Muscle of leg (tissue), 11 donors: ENCODE data around the gene AFF1. TPM values are rescaled to one million over a fixed set of nuclear protein-coding genes. Genes with fewer than 3 reads are reported as not detected.

Experiments used
- DNase-seq: peaks from one replicate; pipeline ENCODE4 v3.0.0; 2013
- H3K27ac ChIP-seq: one replicate; pipeline ENCODE4 v1.5.1; 2013; ENCODE audit warnings: mild to moderate bottlenecking, low read length, control low read depth
- H3K27me3 ChIP-seq: one replicate; pipeline ENCODE4 v1.6.1; 2013; ENCODE audit warnings: low read length; ENCODE audit not compliant: control insufficient read depth, insufficient read depth
- H3K36me3 ChIP-seq: one replicate; pipeline ENCODE4 v1.6.1; 2013; ENCODE audit warnings: low read length; ENCODE audit not compliant: control insufficient read depth, insufficient read depth
- H3K4me1 ChIP-seq: one replicate; pipeline ENCODE4 v1.6.1; 2013; ENCODE audit warnings: low read length; ENCODE audit not compliant: control insufficient read depth, insufficient read depth
- H3K4me3 ChIP-seq: one replicate; pipeline ENCODE4 v1.5.1; 2013; ENCODE audit warnings: low read length, control low read depth
- H3K9me3 ChIP-seq: replicated peaks from 2 replicates; pipeline ENCODE4 v1.6.1; 2013; ENCODE audit warnings: low read depth, low read length; ENCODE audit not compliant: control insufficient read depth
- WGBS: methylation state at CpG from one replicate; pipeline ENCODE4 v1.1.5; 2013; ENCODE audit warnings: missing lambda C conversion rate; ENCODE audit not compliant: insufficient coverage; 5-methylcytosine and 5-hydroxymethylcytosine counted together
- polyA plus RNA-seq, 8 donors: library from polyadenylated mRNA; unstranded; fragments of 120-200 nt; gene quantifications; one replicate each; pipeline versions ENCODE4 v1.2.1 to v1.2.3, GENCODE V29; 2013; ENCODE audit warnings: inconsistent platforms in 1 of 8, low replicate concordance in 1 of 8; ENCODE audit not compliant: insufficient read length in 8 of 8, insufficient read depth in 1 of 8
- total RNA-seq: library from RNA; stranded (reverse); fragments of 120-200 nt; gene quantifications from one replicate; pipeline ENCODE4 v1.2.4, GENCODE V29; 2013

The AFF1 gene
- total and polyA plus RNA-seq, 9 donors: 12.2 to 19.6 (median 15.5) TPM

DNA sequence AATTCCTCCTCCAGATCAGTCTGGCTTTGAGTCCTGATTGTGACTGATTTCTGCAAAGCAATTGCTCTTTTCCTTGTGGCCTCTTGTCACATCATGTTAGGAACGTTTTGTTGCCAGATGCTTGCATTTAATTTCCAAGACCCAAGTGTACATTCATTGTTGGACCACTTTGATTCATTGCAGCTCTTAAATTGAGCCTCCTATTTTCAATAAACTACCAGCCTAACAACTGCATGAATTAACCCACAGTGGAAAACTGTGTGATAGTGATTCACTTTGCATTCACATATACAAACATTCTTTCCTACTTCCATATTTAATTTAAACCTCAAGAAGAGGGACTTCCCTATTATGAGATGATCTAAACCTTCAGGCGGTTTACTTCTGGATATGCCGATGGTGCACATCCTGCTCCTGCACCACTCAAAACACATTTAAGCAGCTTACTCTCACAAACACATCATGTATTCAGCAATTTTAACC, 118.4 kb downstream of the AFF1 start:
- 76% methylated on average over 2 of the region's 3 CpGs for WGBS
- no peak for DNase-seq
- no peaks in the 10 kb centered on the region for H3K27me3 ChIP-seq
- H3K36me3 ChIP-seq: peaks cover 4% of the 10 kb centered on the region
- H3K4me1 ChIP-seq: peaks cover 14% of the 10 kb centered on the region
- no peak overlapping the region for H3K4me3 ChIP-seq
- no peaks in the 10 kb centered on the region for H3K9me3 ChIP-seq
- no peak overlapping the region for H3K27ac ChIP-seq

DNA sequence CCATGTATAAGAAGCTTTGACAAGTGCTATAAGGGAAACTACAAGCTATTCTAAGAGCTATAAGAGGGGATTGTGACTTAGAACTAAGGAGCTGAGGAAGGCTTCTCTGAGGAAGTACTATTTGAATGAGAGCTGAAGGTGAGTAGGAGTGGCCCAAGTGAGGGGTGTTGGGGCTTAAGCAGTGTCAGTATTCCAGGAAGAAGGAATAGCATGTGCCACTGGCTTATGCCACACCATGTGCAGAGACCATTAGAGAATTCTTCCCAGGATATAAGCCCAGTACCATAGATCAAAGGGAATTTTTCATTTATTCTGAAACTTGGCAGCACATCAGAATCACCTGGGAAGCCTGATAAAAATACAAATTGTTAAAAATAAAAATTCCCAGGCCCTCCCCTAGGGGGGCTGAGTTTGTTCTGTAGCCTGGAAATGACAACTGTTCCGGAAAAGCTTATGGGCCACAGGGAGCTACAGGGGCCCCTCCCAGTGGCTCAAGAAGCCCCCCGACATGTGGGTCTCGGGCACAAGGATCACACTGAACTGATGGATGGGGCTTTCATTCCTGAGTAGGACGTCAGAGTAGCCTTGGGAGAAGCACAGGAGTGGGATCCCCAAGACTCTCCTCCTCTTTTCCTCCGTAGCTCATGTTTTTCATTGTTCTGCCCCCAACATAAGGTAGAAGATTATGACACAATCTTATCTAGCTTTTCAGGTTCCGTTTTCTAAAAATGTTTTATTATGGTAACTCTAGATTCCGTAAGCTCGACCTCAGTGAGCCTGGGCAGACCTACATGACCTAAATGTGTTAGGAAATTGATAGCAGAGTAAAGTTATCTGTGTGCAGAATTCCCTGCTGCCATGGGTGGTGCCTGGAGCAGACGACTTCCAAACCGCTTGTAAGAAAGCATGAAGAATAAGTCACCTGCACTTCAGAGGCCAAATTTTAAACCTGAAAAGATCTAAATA, 119.3 kb downstream of the AFF1 start:
- no peaks in the 10 kb centered on the region for H3K27me3 ChIP-seq
- DNase-seq: no peak
- peak overlapping the region; percentile 0 for H3K27ac ChIP-seq
- 73% methylated on average over 3 of the region's 10 CpGs for WGBS
- no peaks in the 10 kb centered on the region for H3K9me3 ChIP-seq
- peaks cover 16% of the 10 kb centered on the region for H3K4me1 ChIP-seq
- H3K36me3 ChIP-seq: no peaks in the 10 kb centered on the region
- no peak overlapping the region for H3K4me3 ChIP-seq

DNA sequence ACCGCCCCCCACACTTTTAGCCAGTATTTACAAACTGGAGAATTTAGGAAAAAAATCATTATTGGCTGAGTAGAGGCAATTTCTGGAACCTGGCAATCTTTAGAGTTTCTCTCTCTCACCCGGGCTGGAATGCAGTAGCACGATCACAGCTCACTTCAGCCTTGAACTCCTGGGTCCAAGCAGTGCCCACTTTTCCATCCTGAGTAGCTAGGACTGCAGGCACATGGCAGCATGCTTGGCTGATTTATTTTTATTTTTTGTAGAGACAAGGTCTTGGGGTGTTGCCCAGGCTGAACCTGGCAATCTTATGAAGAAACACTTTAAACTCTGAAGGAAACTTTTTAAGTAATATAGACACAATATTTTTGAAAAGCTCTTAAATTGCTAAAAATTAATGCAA, 120.1 kb downstream of the AFF1 start:
- H3K4me1 ChIP-seq: peaks cover 16% of the 10 kb centered on the region

DNA sequence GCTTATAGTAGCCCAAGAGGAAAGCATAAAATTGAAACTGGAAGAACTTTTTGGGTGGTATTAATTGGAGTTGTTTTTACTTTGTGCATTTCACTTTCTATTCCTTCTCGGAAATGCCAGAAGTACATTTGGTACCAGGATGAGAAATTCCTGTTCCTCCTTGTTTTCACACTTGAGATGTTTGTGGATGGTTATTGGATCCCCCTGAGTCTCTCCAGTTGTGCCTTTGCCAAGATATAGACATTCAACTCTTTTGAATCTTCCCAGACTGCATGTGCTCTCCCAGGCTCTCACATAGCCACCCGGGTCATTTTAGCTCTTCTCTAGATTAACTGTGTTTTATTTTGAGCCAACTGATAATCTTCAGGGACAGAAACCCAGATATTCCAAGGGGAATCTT, 120.5 kb downstream of the AFF1 start:
- no peak overlapping the region for H3K4me3 ChIP-seq

More for the DNA sequence above, 120.1 kb downstream of the AFF1 start:
- H3K27me3 ChIP-seq: no peaks in the 10 kb centered on the region
- no peak for DNase-seq
- no CpG with 5 or more reads among the region's 3 CpGs for WGBS
- H3K27ac ChIP-seq: no peak overlapping the region
- H3K4me3 ChIP-seq: no peak overlapping the region
- H3K36me3 ChIP-seq: no peaks in the 10 kb centered on the region
- H3K9me3 ChIP-seq: no peaks in the 10 kb centered on the region

DNA sequence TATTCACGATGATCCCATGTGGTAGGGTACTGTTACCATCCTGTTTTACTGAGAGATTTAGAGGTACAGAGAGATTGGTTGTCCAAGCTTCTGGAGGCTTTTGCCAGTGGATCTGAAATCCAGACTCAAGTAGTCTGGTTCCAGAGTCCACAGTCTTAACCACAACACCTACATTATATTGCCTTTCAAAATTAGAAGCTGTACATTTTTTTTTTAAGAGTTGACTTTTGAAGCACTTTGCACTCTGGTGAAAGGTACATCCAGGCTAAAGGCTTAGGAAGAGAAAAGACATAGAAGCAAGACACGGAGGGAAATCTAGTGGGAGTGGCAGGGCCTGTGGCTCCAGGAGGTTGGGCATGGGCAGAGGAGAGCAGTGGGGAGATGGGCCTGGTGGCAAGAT, 122.1 kb downstream of the AFF1 start:
- peaks cover 16% of the 10 kb centered on the region for H3K4me1 ChIP-seq
- H3K9me3 ChIP-seq: no peaks in the 10 kb centered on the region
- WGBS: 38% methylated on average over 1 of the region's 2 CpGs
- no peak for DNase-seq
- H3K36me3 ChIP-seq: no peaks in the 10 kb centered on the region
- no peak overlapping the region for H3K4me3 ChIP-seq
- no peak overlapping the region for H3K27ac ChIP-seq
- H3K27me3 ChIP-seq: no peaks in the 10 kb centered on the region

More for the DNA sequence above, 120.5 kb downstream of the AFF1 start:
- Histone ChIP-seq H3K4me1 (peaks cover 16% of the 10 kb centered on the region), H3K9me3 (no peaks in the 10 kb centered on the region), H3K36me3 (no peaks in the 10 kb centered on the region), H3K27me3 (no peaks in the 10 kb centered on the region), H3K27ac (no peak overlapping the region)
- DNase-seq: no peak
- WGBS: no CpG with 5 or more reads among the region's 2 CpGs

DNA sequence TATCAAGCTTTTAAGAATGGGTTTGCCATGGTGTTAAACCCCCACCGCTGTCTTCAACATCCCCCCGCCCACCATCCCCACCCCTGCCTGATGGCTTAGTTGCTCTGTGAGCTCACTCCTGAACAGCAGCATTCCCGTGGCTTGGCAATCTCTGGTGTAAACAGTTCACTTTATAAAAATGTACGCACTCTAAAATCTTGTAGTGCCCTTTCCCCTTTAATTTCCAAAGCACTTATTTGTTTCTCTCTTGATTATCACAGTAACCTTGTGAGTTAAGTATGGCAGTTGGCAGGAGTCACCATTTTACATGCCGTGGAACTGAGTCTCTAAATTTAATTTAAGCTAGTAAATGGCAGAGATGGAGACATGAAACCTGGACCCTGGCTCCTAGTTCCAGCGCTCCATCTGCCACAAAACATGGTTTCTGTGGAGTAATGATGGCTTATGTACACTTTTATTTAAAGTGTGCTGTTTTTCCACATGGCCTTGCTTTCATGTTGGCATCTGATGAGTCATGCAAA, 123.1 kb downstream of the AFF1 start:
- Histone ChIP-seq H3K27me3 (no peaks in the 10 kb centered on the region), H3K4me1 (peaks cover 16% of the 10 kb centered on the region), H3K9me3 (no peaks in the 10 kb centered on the region), H3K4me3 (no peak overlapping the region), H3K27ac (no peak overlapping the region), H3K36me3 (no peaks in the 10 kb centered on the region)
- DNase-seq: no peak
- WGBS: 57% methylated on average over 2 of the region's 6 CpGs

DNA sequence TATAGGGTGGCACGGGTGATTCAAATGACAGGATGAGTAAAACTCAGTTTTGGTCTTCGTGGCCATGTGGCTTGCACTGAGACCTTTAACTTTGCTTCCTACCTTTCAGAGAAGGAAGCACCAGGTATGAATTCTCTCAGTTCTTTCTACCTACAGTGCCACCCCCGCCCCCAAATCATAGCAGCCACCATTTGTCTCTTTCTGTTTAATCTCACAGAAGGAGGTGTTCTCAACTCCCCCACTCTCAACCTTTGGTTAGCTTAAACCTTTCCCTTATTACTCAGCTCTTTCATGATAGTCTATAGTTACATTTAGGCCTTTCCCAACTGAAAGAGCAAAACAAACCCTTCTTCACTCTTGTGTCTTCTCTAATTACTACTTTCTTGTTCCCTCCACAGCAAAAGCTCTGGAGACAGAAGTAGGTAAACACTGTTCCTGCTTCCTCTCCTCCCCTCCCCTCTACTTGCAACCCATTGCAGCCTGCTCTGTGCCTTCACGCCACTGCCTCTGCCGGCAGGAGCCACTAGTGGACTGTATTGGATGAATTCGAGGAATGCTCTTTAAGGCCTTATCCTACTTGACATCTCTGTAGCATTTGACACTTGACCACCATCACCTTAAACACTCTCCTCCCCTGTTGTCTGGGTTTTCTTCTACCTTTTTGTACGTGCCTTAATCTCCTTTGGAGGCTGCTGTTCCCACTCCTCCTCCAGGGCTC, 123.7 kb downstream of the AFF1 start:
- 66% methylated on average over 7 of the region's 7 CpGs for WGBS
- DNase-seq: no peak
- Histone ChIP-seq H3K27me3 (no peaks in the 10 kb centered on the region), H3K27ac (no peak overlapping the region), H3K4me1 (peaks cover 15% of the 10 kb centered on the region), H3K36me3 (no peaks in the 10 kb centered on the region), H3K9me3 (no peaks in the 10 kb centered on the region), H3K4me3 (no peak overlapping the region)

DNA sequence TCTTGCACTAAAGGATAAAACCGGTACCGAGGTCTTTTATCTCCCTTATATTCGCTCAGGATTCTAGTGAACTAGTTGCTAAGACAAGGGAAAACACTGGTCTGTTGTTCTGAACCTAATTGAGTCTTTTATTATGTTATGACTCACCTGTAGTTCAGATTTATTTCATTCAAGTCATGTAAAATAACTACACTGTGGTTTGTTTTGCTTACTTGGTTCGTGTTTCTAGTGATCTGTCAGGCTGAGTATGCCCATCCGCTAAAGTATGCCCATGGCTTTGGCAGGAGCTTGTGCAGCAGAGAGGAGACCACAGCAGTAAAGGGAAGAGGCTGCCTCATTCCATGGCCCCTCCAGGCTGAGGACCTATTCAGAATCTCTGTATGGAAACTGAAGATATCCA, 126.1 kb downstream of the AFF1 start:
- H3K27me3 ChIP-seq: no peaks in the 10 kb centered on the region
- peaks cover 4% of the 10 kb centered on the region for H3K4me1 ChIP-seq
- WGBS: 83% methylated on average over 1 of the region's 5 CpGs
- H3K27ac ChIP-seq: no peak overlapping the region
- no peaks in the 10 kb centered on the region for H3K9me3 ChIP-seq
- DNase-seq: no peak
- no peak overlapping the region for H3K4me3 ChIP-seq
- no peaks in the 10 kb centered on the region for H3K36me3 ChIP-seq

DNA sequence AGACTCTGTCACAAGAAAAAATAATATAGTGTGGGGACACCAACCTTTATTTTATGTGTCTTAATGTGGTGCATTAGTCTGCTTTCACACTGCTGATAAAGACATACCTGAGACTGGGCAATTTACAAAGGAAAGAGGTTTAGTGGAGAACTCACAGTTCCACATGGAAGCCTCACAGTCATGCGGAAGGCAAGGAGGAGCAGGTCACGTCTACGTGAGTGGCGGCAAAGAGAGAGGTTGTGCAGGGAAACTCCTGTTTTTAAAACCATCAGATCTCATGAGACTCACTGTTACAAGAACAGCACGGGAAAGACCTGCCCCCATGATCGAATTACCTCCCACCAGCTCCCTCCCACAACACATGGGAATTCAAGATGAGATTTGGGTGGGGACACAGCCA, 130.2 kb downstream of the AFF1 start:
- no peak for DNase-seq
- Histone ChIP-seq H3K27ac (no peak overlapping the region), H3K9me3 (no peaks in the 10 kb centered on the region), H3K4me1 (peaks cover 7% of the 10 kb centered on the region), H3K4me3 (no peak overlapping the region), H3K36me3 (no peaks in the 10 kb centered on the region), H3K27me3 (no peaks in the 10 kb centered on the region)
- WGBS: no CpG with 5 or more reads among the region's 6 CpGs
